Activated CD4-positive, alpha-beta T cell treated with anti-CD3 and anti-CD28 coated beads, Interleukin-2, amount 50 U/mL, for 1 hour (primary cell): ENCODE data around the gene CISD3.

Source experiments
- DNase-seq: peaks from one replicate; pipeline ENCODE4 v3.0.0-alpha.2; 2020

CISD3 gene

GRCh38 chr17:38730526-38731379, 612 bp downstream of the CISD3 start:
- DNase-seq: no peak

- no peak for DNase-seq
These were observed 1.6 kb downstream of the CISD3 start for GRCh38 chr17:38731526-38732294.

GRCh38 chr17:38732376-38733281, 2.5 kb downstream of the CISD3 start:
- no peak for DNase-seq

GRCh38 chr17:38733282-38733981, 3.3 kb downstream of the CISD3 start:
- no peak for DNase-seq

- no peak for DNase-seq
These were observed 4.1 kb downstream of the CISD3 start for GRCh38 chr17:38733982-38734973.

- DNase-seq: peak; percentile 77
These were observed 5.2 kb downstream of the CISD3 start for GRCh38 chr17:38735161-38735997.

GRCh38 chr17:38738007-38738662, 8.0 kb downstream of the CISD3 start:
- DNase-seq: no peak

- no peak for DNase-seq
These were observed 8.5 kb downstream of the CISD3 start for GRCh38 chr17:38738686-38739085.

- DNase-seq: no peak
These were observed 9.2 kb downstream of the CISD3 start for GRCh38 chr17:38739305-38739704.

- DNase-seq: no peak
These were observed 9.9 kb downstream of the CISD3 start for GRCh38 chr17:38740044-38740443.

GRCh38 chr17:38740806-38741205, 10.7 kb downstream of the CISD3 start:
- DNase-seq: no peak

GRCh38 chr17:38741461-38741860, 11.3 kb downstream of the CISD3 start:
- no peak for DNase-seq

GRCh38 chr17:38741921-38742410, 11.8 kb downstream of the CISD3 start:
- no peak for DNase-seq

- no peak for DNase-seq
These were observed 12.5 kb downstream of the CISD3 start for GRCh38 chr17:38742411-38743308.

GRCh38 chr17:38743556-38744171, 13.5 kb downstream of the CISD3 start:
- no peak for DNase-seq

- no peak for DNase-seq
These were observed 15.4 kb downstream of the CISD3 start for GRCh38 chr17:38745545-38745944.

GRCh38 chr17:38746004-38746848, 16.1 kb downstream of the CISD3 start:
- DNase-seq: no peak
